HepG2 (cell line): ENCODE measurements around the gene VCAN. TPM values are rescaled to one million over a fixed set of nuclear protein-coding genes. Genes with fewer than 3 reads are reported as not detected.

Experiments used
- ATAC-seq: fragments of 200-7000 bp; cut with Tn5 transposase; 3 replicates; pipeline ENCODE4 v1.9.1; 2020; ENCODE audit warnings: mild to moderate bottlenecking, moderate library complexity
- BruUV-seq: library from RNA; stranded (reverse); fragments of 400-500 nt; replicated peaks from 2 replicates; lab custom pipeline; 2021; lab: Mats Ljungman, UMichigan
- CTCF ChIA-PET: fragments of 300-600 bp; formaldehyde crosslinking; extraction: SDS; loops from one replicate; lab custom pipeline; 2021; ENCODE audit warnings: low total read pairs, inconsistent platforms, low intra/inter-chr PET ratio; lab: Yijun Ruan, JAX
- POLR2A ChIA-PET: fragments of 350-600 bp; sonication (Branson Sonifier 250); formaldehyde crosslinking; loops from one replicate; lab custom pipeline; 2020; ENCODE audit warnings: antibody characterized with exemption, inconsistent platforms; lab: Yijun Ruan, JAX
- DNase-seq: peaks from one replicate; pipeline ENCODE4 v3.0.0-alpha.2; 2015; ENCODE audit warnings: low spot score
- FAIRE-seq: peaks from 3 replicates; lab custom pipeline; 2011; peaks lifted over from hg19 to GRCh38; lab: Jason Lieb, UNC
- H2AFZ ChIP-seq: one replicate; pipeline ENCODE4 v1.6.1; 2011; ENCODE audit warnings: low read length, inconsistent platforms
- H3K27ac ChIP-seq: fragments of 300-600 bp; 3 replicates; pipeline ENCODE4 v1.8.0; 2011; ENCODE audit warnings: mixed run types, mild to moderate bottlenecking, mixed read lengths, low read length, inconsistent platforms; ENCODE audit not compliant: insufficient read depth; ENCODE audit errors: extremely low read length
- H3K27me3 ChIP-seq, 2 experiments: fragments of 200-600 bp in 1 of 2; 2 replicates in 1 of 2; 3 replicates in 1 of 2; pipeline versions ENCODE4 v1.6.0 to v1.8.0; 2011; ENCODE audit warnings: low read length in 2 of 2, mild to moderate bottlenecking in 2 of 2, moderate library complexity in 2 of 2, inconsistent platforms in 1 of 2; ENCODE audit not compliant: insufficient read depth in 2 of 2, control insufficient read depth in 1 of 2
- H3K36me3 ChIP-seq, 2 experiments: fragments of 200-600 bp in 1 of 2; replicated peaks in 1 of 2; 2 replicates in 1 of 2; 3 replicates in 1 of 2; pipeline versions ENCODE4 v1.5.1 to v1.8.0; 2011; ENCODE audit warnings: low read length in 2 of 2, inconsistent platforms in 1 of 2; ENCODE audit not compliant: insufficient read depth in 2 of 2, control insufficient read depth in 1 of 2
- H3K4me1 ChIP-seq: 2 replicates; pipeline ENCODE4 v1.5.1; 2012; ENCODE audit warnings: low read length, inconsistent platforms; ENCODE audit not compliant: insufficient read depth
- H3K4me2 ChIP-seq: 2 replicates; pipeline ENCODE4 v1.6.0; 2011; ENCODE audit warnings: low read depth, low read length, inconsistent platforms
- H3K4me3 ChIP-seq, 3 experiments: fragments of 200-600 bp in 1 of 3; sonication (generic), shearing (Covaris generic) in 1 of 3; replicated peaks in 1 of 3; 2 replicates each; pipeline ENCODE4 v1.5.1; 2011 to 2016; ENCODE audit warnings: low read length in 3 of 3, inconsistent platforms in 2 of 3, low read depth in 2 of 3, mild to moderate bottlenecking in 2 of 3, control low read depth in 1 of 3, mixed read lengths in 1 of 3; ENCODE audit not compliant: insufficient read depth in 1 of 3
- H3K79me2 ChIP-seq: one replicate; pipeline ENCODE4 v1.6.1; 2011; ENCODE audit warnings: low read length, inconsistent platforms; ENCODE audit not compliant: insufficient read depth
- H3K9ac ChIP-seq: 2 replicates; pipeline ENCODE4 v1.6.0; 2011; ENCODE audit warnings: mild to moderate bottlenecking, low read depth, low read length, inconsistent platforms; ENCODE audit not compliant: insufficient read depth
- H3K9me3 ChIP-seq: 2 replicates; pipeline ENCODE4 v1.5.1; 2012; ENCODE audit warnings: mild to moderate bottlenecking, low read length
- H4K20me1 ChIP-seq: 2 replicates; pipeline ENCODE4 v1.6.0; 2011; ENCODE audit warnings: inconsistent platforms, mild to moderate bottlenecking, low read length, moderate library complexity; ENCODE audit not compliant: insufficient read depth
- CAMTA2 ChIP-seq: sonication (generic); formaldehyde crosslinking; IDR thresholded peaks from 2 replicates; pipeline ENCODE4 v1.4.0; 2020; ENCODE audit warnings: mild to moderate bottlenecking, missing genetic modification reagents, borderline replicate concordance
- CCDC6 ChIP-seq: sonication (generic); formaldehyde crosslinking; IDR thresholded peaks from 2 replicates; pipeline ENCODE4 v1.8.1; 2022; ENCODE audit warnings: mild to moderate bottlenecking, missing genetic modification reagents, moderate library complexity
- CEBPB ChIP-seq: IDR thresholded peaks from 2 replicates; pipeline ENCODE4 v1.6.1; 2011; ENCODE audit warnings: low read depth, low read length, improper control_type of control experiment, borderline replicate concordance
- CREB1 ChIP-seq, 2 experiments: fragments of 450-650 bp in 1 of 2; IDR thresholded peaks; 2 replicates each; pipeline ENCODE4 v1.6.1; 2016 to 2017; ENCODE audit warnings: control low read depth in 1 of 2, mild to moderate bottlenecking in 1 of 2, missing compliant biosample characterization in 1 of 2, missing genetic modification characterization in 1 of 2
- KDM4B ChIP-seq: sonication (generic); formaldehyde crosslinking; IDR thresholded peaks from 2 replicates; pipeline ENCODE4 v1.4.0; 2020; ENCODE audit warnings: missing genetic modification reagents
- KLF9 ChIP-seq: IDR thresholded peaks from 2 replicates; pipeline ENCODE4 v1.6.1; 2016; ENCODE audit warnings: low read depth
- MAZ ChIP-seq, 2 experiments: sonication (generic) in 1 of 2; formaldehyde crosslinking in 1 of 2; IDR thresholded peaks; 2 replicates each; pipeline versions ENCODE4 v1.5.0 to v1.6.1; 2012 to 2020; ENCODE audit warnings: low read depth in 2 of 2, mild to moderate bottlenecking in 2 of 2, borderline replicate concordance in 1 of 2, improper control_type of control experiment in 1 of 2, low read length in 1 of 2, missing genetic modification reagents in 1 of 2, moderate library complexity in 1 of 2
- NR2F1 ChIP-seq, 2 experiments: fragments of 450-650 bp in 1 of 2; formaldehyde crosslinking in 1 of 2; IDR thresholded peaks; 2 replicates each; pipeline versions ENCODE4 v1.5.0 to v1.6.1; 2016 to 2020; ENCODE audit warnings: mild to moderate bottlenecking in 1 of 2, missing compliant biosample characterization in 1 of 2, missing genetic modification reagents in 1 of 2, moderate library complexity in 1 of 2
- SCMH1 ChIP-seq: sonication (generic); formaldehyde crosslinking; IDR thresholded peaks from 2 replicates; pipeline ENCODE4 v1.9.0; 2021; ENCODE audit warnings: missing genetic modification reagents, mild to moderate bottlenecking, borderline replicate concordance
- SIN3B ChIP-seq: fragments of 150-350 bp; IDR thresholded peaks from 2 replicates; pipeline ENCODE4 v1.6.1; 2014; ENCODE audit warnings: low read length
- TEF ChIP-seq: sonication (generic); formaldehyde crosslinking; IDR thresholded peaks from 2 replicates; pipeline ENCODE4 v1.5.0; 2020; ENCODE audit warnings: missing genetic modification reagents
- ZBTB8A ChIP-seq: sonication (generic); formaldehyde crosslinking; IDR thresholded peaks from 2 replicates; pipeline ENCODE4 v1.4.0; 2020; ENCODE audit warnings: mild to moderate bottlenecking, low read depth, missing genetic modification reagents, borderline replicate concordance
- ZNF431 ChIP-seq: sonication (generic); formaldehyde crosslinking; IDR thresholded peaks from 2 replicates; pipeline ENCODE4 v1.9.0; 2022; ENCODE audit warnings: missing genetic modification reagents, low read depth, mild to moderate bottlenecking, borderline replicate concordance
- ZNF674 ChIP-seq: sonication (generic); formaldehyde crosslinking; IDR thresholded peaks from 2 replicates; pipeline ENCODE4 v1.5.0; 2020; ENCODE audit warnings: low read depth, mild to moderate bottlenecking, missing genetic modification reagents
- ZNF749 ChIP-seq: sonication (generic); formaldehyde crosslinking; IDR thresholded peaks from 2 replicates; pipeline ENCODE4 v1.8.0; 2022; ENCODE audit warnings: mild to moderate bottlenecking, missing genetic modification reagents, moderate library complexity, borderline replicate concordance
- WGBS: methylation state at CpG from one replicate; pipeline ENCODE4 v1.1.6; 2017; ENCODE audit warnings: low lambda C conversion rate; 5-methylcytosine and 5-hydroxymethylcytosine counted together
- in situ Hi-C: cut with HindIII; loops from 2 replicates; pipeline ENCODE4 v1.10.0; 2017; ENCODE audit warnings: low pct_unique_long_range_greater_than_20kb; ENCODE audit not compliant: extremely low pct_ligation_motif_present
- intact Hi-C: fragments of 100-400 bp; cut with micrococcal nuclease; formaldehyde crosslinking; loops from one replicate; pipeline ENCODE4 v1.10.0; 2022; ENCODE audit not compliant: unreplicated experiment
- polyA plus RNA-seq, 8 experiments: library from polyadenylated mRNA; depleted of rRNA in 3 of 8; stranded (reverse) in 7 of 8; unstranded in 1 of 8; fragments of >200 nt; fragmentation: Illumina TruSeq in 4 of 8; extraction: Trizol in 4 of 8; gene quantifications; 2 replicates each; pipeline versions ENCODE4 v1.2.1 to v1.2.3, GENCODE V29; 2011 to 2016; ENCODE audit warnings: low read depth in 4 of 8, missing spikeins in 1 of 8, mixed read lengths in 1 of 8; ENCODE audit not compliant: insufficient read depth in 1 of 8
- total RNA-seq, 5 experiments: library from RNA; depleted of rRNA; stranded (reverse); fragments of >200 nt; fragmentation: Illumina TruSeq; extraction: Trizol; gene quantifications; 2 replicates each; pipeline ENCODE4 v1.2.3, GENCODE V29; 2016; ENCODE audit warnings: low read depth in 1 of 5

The VCAN gene
- total and polyA plus RNA-seq, 2 of the 13 experiments (the other 11 are each of a cell fraction or from before 2014, with no cell fraction given), result 1.2 to 3.5 TPM

GRCh38 chr5:83543898-83544297 is 72.4 kb downstream of the VCAN start:
- in situ Hi-C loops (no loop called here), intact Hi-C loops (no loop called here)
- Histone ChIP-seq H3K4me2 (no peak overlapping the region), H3K9ac (no peak overlapping the region), H3K36me3 (no peaks in the 10 kb centered on the region), H3K79me2 (no peaks in the 10 kb centered on the region), H2AFZ (no peak overlapping the region), H3K4me1 (no peaks in the 10 kb centered on the region), H3K4me3 (no peak overlapping the region), H3K27me3 (peaks cover 0 to 2% of the 10 kb centered on the region in 2 experiments; a peak in 1 of 5 replicates), H4K20me1 (no peaks in the 10 kb centered on the region), H3K27ac (no peak overlapping the region), H3K9me3 (no peaks in the 10 kb centered on the region)
- POLR2A ChIA-PET, result no interaction called here
- DNase-seq, result no peak
- TF ChIP-seq ZNF431, result no peak
- TF ChIP-seq SIN3B, result no peak
- TF ChIP-seq CCDC6 (CRISPR knock-in tag), result no peak
- no peak for TF ChIP-seq ZBTB8A (CRISPR knock-in tag)
- TF ChIP-seq CREB1 (IDR thresholded peaks at IDR 0.05), result no peak
- no peak for TF ChIP-seq CREB1 (CRISPR knock-in tag; IDR thresholded peaks at IDR 0.05)
- no peak for TF ChIP-seq ZNF674 (CRISPR knock-in tag)
- TF ChIP-seq TEF, result no peak
- TF ChIP-seq SCMH1 (CRISPR knock-in tag), result no peak
- TF ChIP-seq MAZ (IDR thresholded peaks at IDR 0.05; ENCODE audit: borderline replicate concordance, low read depth, low read length), result no peak
- no peak for TF ChIP-seq MAZ (CRISPR knock-in tag; IDR thresholded peaks at IDR 0.05; ENCODE audit: low read depth)
- no peak for TF ChIP-seq CAMTA2 (CRISPR knock-in tag)
- no peak for TF ChIP-seq CEBPB
- TF ChIP-seq NR2F1 (CRISPR knock-in tag; IDR thresholded peaks at IDR 0.05), result no peak
- TF ChIP-seq KDM4B (CRISPR knock-in tag), result no peak
- TF ChIP-seq KLF9 (CRISPR knock-in tag), result no peak
- TF ChIP-seq ZNF749 (CRISPR knock-in tag), result no peak
- WGBS, result 33% methylated on average over 6 of the region's 6 CpGs
- FAIRE-seq, result no peak
- ATAC-seq, result no peak
- CTCF ChIA-PET, result no interaction called here
- BruUV-seq, result no TSS peak
